Body of pancreas (tissue), 4 donors: ENCODE data around the gene ASNSD1. TPM values are rescaled to one million over a fixed set of nuclear protein-coding genes. Genes with fewer than 3 reads are reported as not detected.

Experiments
- ATAC-seq: fragments of 150-250 bp; one replicate; pipeline ENCODE4 v1.9.1; 2016
- DNase-seq, 4 donors: peaks; one replicate each; pipeline ENCODE4 v3.0.0-alpha.2; 2019
- H3K27ac ChIP-seq, 4 donors: fragments of 200-600 bp; sonication (generic); 1 replicate in 3 of 4; 2 replicates in 1 of 4; pipeline versions ENCODE4 v1.5.1 to v1.6.1; 2016 to 2019; ENCODE audit warnings: mild to moderate bottlenecking in 1 of 4, mixed read lengths in 1 of 4, moderate library complexity in 1 of 4
- H3K27me3 ChIP-seq, 2 donors: fragments of 200-600 bp; sonication (generic); one replicate each; pipeline ENCODE4 v1.6.0; 2016; ENCODE audit warnings: mild to moderate bottlenecking in 1 of 2
- H3K36me3 ChIP-seq, 2 donors: fragments of 200-600 bp; sonication (generic); replicated peaks in 1 of 2; 2 replicates each; pipeline ENCODE4 v1.5.1; 2016; ENCODE audit warnings: low read depth in 2 of 2; ENCODE audit not compliant: insufficient read depth in 1 of 2
- H3K4me1 ChIP-seq: fragments of 200-600 bp; sonication (generic); one replicate; pipeline ENCODE4 v1.6.0; 2016
- H3K4me3 ChIP-seq, 2 donors: fragments of 200-600 bp; sonication (generic); 1 replicate in 1 of 2; 2 replicates in 1 of 2; pipeline ENCODE4 v1.5.1; 2016 to 2019
- H3K9me3 ChIP-seq, 3 donors: fragments of 200-600 bp; sonication (generic); 1 replicate in 2 of 3; 2 replicates in 1 of 3; pipeline ENCODE4 v1.5.1; 2016
- POLR2A ChIP-seq, 3 donors: fragments of 450-650 bp; IDR thresholded peaks; one replicate each; pipeline ENCODE4 v1.6.1; 2016; ENCODE audit warnings: antibody characterized with exemption in 3 of 3, mild to moderate bottlenecking in 2 of 3
- WGBS, 2 donors: methylation state at CpG; one replicate each; pipeline ENCODE4 v1.1.5; 2017; 5-methylcytosine and 5-hydroxymethylcytosine counted together
- intact Hi-C: fragments of 100-400 bp; cut with DNase I; formaldehyde crosslinking; loops from one replicate; pipeline ENCODE4 v1.15.1; 2023
- total RNA-seq, 2 donors: library from RNA; depleted of rRNA; stranded (reverse); fragments of >200 nt; gene quantifications; one replicate each; pipeline ENCODE4 v1.1.0, GENCODE V29; 2016
- TF ChIP-seq, protein P1 (sequence below), 7 experiments: fragments of 450-650 bp in 4 of 7; fragments of 200-600 bp in 3 of 7; sonication (generic) in 3 of 7; IDR thresholded peaks; one replicate each; pipeline ENCODE4 v1.5.1; 2016 to 2019; ENCODE audit warnings: antibody characterized with exemption in 7 of 7

Gene ASNSD1
- total RNA-seq, 2 donors from 2014 or later: 9.6 to 22.8 TPM

- Histone ChIP-seq H3K27me3 (no peaks in the 10 kb centered on the region), H3K4me1 (peaks cover 6% of the 10 kb centered on the region), H3K9me3 (no peaks in the 10 kb centered on the region), H3K4me3 (no peak overlapping the region), H3K27ac (no peak overlapping the region), H3K36me3 (no peaks in the 10 kb centered on the region)
- TF ChIP-seq, protein P1, sequence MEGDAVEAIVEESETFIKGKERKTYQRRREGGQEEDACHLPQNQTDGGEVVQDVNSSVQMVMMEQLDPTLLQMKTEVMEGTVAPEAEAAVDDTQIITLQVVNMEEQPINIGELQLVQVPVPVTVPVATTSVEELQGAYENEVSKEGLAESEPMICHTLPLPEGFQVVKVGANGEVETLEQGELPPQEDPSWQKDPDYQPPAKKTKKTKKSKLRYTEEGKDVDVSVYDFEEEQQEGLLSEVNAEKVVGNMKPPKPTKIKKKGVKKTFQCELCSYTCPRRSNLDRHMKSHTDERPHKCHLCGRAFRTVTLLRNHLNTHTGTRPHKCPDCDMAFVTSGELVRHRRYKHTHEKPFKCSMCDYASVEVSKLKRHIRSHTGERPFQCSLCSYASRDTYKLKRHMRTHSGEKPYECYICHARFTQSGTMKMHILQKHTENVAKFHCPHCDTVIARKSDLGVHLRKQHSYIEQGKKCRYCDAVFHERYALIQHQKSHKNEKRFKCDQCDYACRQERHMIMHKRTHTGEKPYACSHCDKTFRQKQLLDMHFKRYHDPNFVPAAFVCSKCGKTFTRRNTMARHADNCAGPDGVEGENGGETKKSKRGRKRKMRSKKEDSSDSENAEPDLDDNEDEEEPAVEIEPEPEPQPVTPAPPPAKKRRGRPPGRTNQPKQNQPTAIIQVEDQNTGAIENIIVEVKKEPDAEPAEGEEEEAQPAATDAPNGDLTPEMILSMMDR (IDR thresholded peaks at IDR 0.05): no peak
- TF ChIP-seq POLR2A (IDR thresholded peaks at IDR 0.05): no peak
- no peak for ATAC-seq
- intact Hi-C loops: no loop called here
- 0 to 3% methylated on average over 1 of the region's 1 CpG for WGBS, 2 donors
- no peak for DNase-seq
Observed at GRCh38 chr2:189618197-189618596, 43.1 kb upstream of the ASNSD1 start.

DNA sequence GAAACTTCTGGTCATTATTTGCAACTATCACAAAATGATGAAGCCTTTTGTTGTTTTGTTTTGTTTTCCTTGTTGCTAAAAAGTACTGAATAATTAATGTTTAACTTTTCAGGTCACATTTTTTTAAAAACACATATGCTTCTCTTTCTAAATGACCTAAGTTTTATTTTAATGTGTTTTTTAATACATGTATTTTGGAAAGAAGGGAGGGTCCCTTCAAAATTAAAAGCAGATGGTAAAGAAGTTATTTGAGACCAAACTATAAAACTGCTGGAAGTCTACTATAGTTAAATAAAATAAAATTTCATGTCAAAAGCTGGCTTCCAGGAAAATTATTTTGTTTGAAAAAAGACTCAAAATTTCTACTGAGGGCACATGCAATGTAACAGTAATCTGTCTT, 39.5 kb upstream of the ASNSD1 start:
- no peak overlapping the region for H3K27ac ChIP-seq
- intact Hi-C loops: no loop called here
- H3K27me3 ChIP-seq: no peaks in the 10 kb centered on the region
- ATAC-seq (no peak), DNase-seq (no peak)
- no peaks in the 10 kb centered on the region for H3K36me3 ChIP-seq
- no peak overlapping the region for H3K4me3 ChIP-seq
- no peaks in the 10 kb centered on the region for H3K4me1 ChIP-seq
- no peaks in the 10 kb centered on the region for H3K9me3 ChIP-seq
- TF ChIP-seq POLR2A (IDR thresholded peaks at IDR 0.05): no peak

DNA sequence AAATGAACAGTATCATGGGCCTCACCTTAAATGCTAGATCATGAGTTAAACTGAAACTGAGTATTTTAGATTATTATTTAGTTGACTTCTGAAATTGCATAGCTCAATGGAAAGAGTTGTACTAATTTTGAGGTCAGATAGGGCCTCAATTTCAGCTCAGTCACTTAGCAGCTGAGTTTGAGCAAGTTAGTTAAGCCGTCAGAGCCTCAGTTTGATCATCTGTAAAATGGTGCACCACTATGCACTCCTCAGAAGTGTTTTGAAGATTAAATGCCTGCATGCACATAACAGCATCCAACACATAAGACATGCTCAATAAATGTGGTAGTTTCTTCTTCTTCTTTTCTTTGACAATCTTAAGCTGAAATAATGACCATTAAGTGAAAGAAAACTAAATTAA, 38.2 kb upstream of the ASNSD1 start:
- intact Hi-C loops: no loop called here
- ATAC-seq (no peak), DNase-seq (no peak)
- TF ChIP-seq, protein P1 (IDR thresholded peaks at IDR 0.05): no peak
- no peak for TF ChIP-seq POLR2A (IDR thresholded peaks at IDR 0.05)
- Histone ChIP-seq H3K27ac (no peak overlapping the region), H3K4me3 (no peak overlapping the region), H3K9me3 (no peaks in the 10 kb centered on the region), H3K36me3 (no peaks in the 10 kb centered on the region), H3K4me1 (no peaks in the 10 kb centered on the region), H3K27me3 (no peaks in the 10 kb centered on the region)
- 86 to 90% methylated on average over 1 of the region's 1 CpG for WGBS, 2 donors

GRCh38 chr2:189624648-189625355, 36.5 kb upstream of the ASNSD1 start:
- Histone ChIP-seq H3K36me3 (no peaks in the 10 kb centered on the region), H3K4me3 (no peak overlapping the region), H3K9me3 (no peaks in the 10 kb centered on the region), H3K27me3 (no peaks in the 10 kb centered on the region), H3K4me1 (no peaks in the 10 kb centered on the region), H3K27ac (no peak overlapping the region)
- intact Hi-C loops: no loop called here
- ATAC-seq: no peak
- WGBS, 2 donors: 60 to 69% methylated on average over 3 of the region's 3 CpGs
- TF ChIP-seq, protein P1 (IDR thresholded peaks at IDR 0.05): no peak
- no peak for TF ChIP-seq POLR2A (IDR thresholded peaks at IDR 0.05)
- DNase-seq: no peak

GRCh38 chr2:189625636-189626035, 35.6 kb upstream of the ASNSD1 start:
- no peaks in the 10 kb centered on the region for H3K4me1 ChIP-seq
- H3K27ac ChIP-seq: no peak overlapping the region
- DNase-seq: no peak
- ATAC-seq: no peak
- H3K4me3 ChIP-seq: no peak overlapping the region
- TF ChIP-seq, protein P1 (IDR thresholded peaks at IDR 0.05): no peak
- TF ChIP-seq POLR2A (IDR thresholded peaks at IDR 0.05): no peak
- 66 to 81% methylated on average over 2 of the region's 2 CpGs for WGBS, 2 donors
- intact Hi-C loops: no loop called here
- no peaks in the 10 kb centered on the region for H3K9me3 ChIP-seq
- H3K27me3 ChIP-seq: no peaks in the 10 kb centered on the region
- H3K36me3 ChIP-seq: no peaks in the 10 kb centered on the region
